MM.1S (cell line): Measurements from ENCODE around the gene ADAMTS2.

ENCODE experiments used
- EZH2 ChIP-seq: fragments of 300-600 bp; sonication (generic); optimal IDR thresholded peaks from 2 replicates; pipeline ENCODE3; 2017; ENCODE audit warnings: low read depth, mild to moderate bottlenecking, antibody characterized with exemption, low read length, mixed read lengths
- EZH2phosphoT487 ChIP-seq: fragments of 300-600 bp; sonication (generic); IDR thresholded peaks from 2 replicates; pipeline ENCODE4 v1.6.1; 2018; ENCODE audit warnings: antibody characterized with exemption, low read length
- TF ChIP-seq, protein P1 (sequence below): fragments of 300-600 bp; sonication (generic); IDR thresholded peaks from 2 replicates; pipeline ENCODE4 v1.5.1; 2016; ENCODE audit warnings: antibody characterized with exemption, low read length, mixed read lengths

DNA sequence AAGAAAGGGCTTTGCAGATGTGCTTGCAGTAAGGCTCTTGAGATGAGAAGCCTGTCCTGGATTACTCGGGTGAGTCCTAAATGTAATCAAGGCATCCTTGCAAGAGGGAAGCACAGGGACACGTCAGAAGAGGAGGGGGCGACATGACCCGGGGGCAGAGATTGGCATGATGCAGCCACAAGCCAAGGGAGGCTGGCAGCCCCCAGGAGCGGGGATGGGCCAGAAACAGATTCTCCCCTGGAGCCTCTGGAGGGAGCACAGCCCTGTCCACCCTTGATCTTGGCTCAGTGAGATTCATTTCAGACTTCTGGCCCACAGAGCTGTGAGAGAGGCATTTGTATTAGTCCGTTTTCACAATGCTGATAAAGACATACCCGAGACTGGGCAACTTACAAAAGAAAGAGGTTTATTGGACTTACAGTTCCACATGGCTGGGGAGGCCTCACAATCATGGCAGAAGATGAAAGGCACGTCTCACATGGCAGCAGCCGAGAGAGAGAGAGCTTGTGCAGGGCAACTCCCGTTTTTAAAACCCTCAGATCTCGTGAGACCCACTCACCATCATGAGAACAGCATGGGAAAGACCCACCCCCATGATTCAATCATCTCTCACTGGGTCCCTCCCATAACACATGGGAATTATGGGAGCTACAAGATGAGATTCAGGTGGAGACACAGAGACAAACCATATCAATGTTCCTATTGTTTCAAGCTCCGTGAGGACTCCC lies 76.1 kb downstream of the ADAMTS2 start:
- TF ChIP-seq, protein P1, sequence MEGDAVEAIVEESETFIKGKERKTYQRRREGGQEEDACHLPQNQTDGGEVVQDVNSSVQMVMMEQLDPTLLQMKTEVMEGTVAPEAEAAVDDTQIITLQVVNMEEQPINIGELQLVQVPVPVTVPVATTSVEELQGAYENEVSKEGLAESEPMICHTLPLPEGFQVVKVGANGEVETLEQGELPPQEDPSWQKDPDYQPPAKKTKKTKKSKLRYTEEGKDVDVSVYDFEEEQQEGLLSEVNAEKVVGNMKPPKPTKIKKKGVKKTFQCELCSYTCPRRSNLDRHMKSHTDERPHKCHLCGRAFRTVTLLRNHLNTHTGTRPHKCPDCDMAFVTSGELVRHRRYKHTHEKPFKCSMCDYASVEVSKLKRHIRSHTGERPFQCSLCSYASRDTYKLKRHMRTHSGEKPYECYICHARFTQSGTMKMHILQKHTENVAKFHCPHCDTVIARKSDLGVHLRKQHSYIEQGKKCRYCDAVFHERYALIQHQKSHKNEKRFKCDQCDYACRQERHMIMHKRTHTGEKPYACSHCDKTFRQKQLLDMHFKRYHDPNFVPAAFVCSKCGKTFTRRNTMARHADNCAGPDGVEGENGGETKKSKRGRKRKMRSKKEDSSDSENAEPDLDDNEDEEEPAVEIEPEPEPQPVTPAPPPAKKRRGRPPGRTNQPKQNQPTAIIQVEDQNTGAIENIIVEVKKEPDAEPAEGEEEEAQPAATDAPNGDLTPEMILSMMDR: no peak
- TF ChIP-seq EZH2 (no peak), EZH2phosphoT487 (no peak)
